LNCAP (cell line): ENCODE results near the gene CFAP45.

Experiments used
- CTCF ChIP-seq: fragments of 450-650 bp; IDR thresholded peaks from 2 replicates; pipeline ENCODE4 v1.5.1; 2017; ENCODE audit warnings: mild to moderate bottlenecking

CFAP45 gene

DNA sequence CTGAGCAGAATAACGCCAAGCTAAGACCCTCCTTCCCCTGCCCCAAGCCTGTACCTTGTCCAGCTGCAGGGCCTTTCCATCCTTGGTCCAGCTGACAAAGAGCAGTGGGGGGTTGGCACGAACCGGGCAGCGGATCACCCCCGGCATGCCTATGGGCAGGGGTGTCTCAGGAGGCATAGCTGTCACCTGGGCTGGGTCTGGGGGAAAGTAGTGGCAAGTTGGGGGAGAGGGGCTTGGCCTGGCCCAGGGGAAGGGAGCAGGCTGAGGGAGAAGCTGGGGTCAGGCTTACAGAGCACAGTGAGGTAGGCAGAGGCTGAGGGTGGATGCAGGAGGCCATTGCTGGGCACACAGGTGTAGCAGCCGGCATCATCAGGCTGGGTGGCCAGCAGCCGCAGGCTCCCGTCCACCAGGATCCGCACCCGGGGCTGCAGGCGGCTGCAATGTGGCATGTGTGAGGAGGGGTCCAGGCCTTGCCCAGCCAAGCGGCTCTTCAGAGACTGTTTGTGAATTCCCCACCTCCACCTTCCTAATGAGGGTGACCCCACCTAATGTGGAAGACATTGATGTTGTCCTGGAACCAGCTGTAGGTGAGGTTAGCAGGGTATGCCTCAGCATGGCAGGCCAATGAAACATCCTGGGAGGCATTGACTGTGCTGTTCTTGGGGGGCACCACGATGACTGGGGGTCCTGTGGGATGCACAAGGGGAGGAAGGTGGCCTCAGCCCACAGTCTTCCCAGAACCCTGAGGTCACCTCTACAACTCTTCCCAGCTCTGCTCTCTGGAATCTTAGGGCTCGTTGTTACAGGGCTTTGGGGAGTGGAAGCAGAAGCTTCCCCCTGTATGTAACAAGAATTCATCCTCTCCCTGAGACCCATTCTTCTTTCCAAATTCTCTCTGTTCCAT is 34.4 kb upstream of the CFAP45 start:
- no peak for TF ChIP-seq CTCF

GRCh38 chr1:159933347-159933746 is 33.4 kb upstream of the CFAP45 start:
- no peak for TF ChIP-seq CTCF

- TF ChIP-seq CTCF: no peak
Measured at GRCh38 chr1:159932296-159933285, 32.6 kb upstream of the CFAP45 start.

DNA sequence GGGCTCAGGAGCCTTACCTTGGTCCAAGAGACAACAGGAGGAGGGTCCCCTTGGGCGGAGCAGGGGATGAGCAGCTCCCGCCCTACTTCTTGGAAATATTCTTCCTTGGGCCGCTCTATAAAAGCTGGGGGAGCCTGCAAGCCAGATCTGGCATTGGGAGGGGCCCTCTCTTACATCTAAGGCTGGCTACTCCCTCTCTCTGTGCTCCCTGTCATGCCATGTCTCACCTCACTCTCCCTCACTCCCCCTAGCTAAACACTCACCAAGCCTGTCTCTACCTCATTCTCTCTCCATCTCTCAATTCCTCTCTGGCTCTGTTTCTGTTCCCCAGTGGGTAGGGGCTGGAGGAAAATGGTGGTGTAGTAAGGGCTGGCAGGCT is 31.8 kb upstream of the CFAP45 start:
- no peak for TF ChIP-seq CTCF

- TF ChIP-seq CTCF: no peak
Measured at GRCh38 chr1:159931101-159931794, 31.3 kb upstream of the CFAP45 start.

- TF ChIP-seq CTCF: no peak
Measured at GRCh38 chr1:159930634-159931033, 30.7 kb upstream of the CFAP45 start.

- no peak for TF ChIP-seq CTCF
Measured at GRCh38 chr1:159930216-159930615, 30.3 kb upstream of the CFAP45 start.
